Prostate gland (tissue), 2 donors: ENCODE results near the gene RBP3.

Experiments
- POLR2A ChIP-seq: fragments of 450-650 bp; IDR thresholded peaks from one replicate; pipeline ENCODE4 v1.6.1; 2016; ENCODE audit warnings: antibody characterized with exemption, mild to moderate bottlenecking
- TF ChIP-seq, protein P1 (sequence below), 4 experiments: fragments of 200-600 bp in 2 of 4; fragments of 450-650 bp in 2 of 4; sonication (generic) in 2 of 4; IDR thresholded peaks; 1 replicate in 3 of 4; 2 replicates in 1 of 4; pipeline ENCODE4 v1.5.1; 2016 to 2019; ENCODE audit warnings: antibody characterized with exemption in 4 of 4, mild to moderate bottlenecking in 2 of 4, moderate library complexity in 2 of 4

DNA sequence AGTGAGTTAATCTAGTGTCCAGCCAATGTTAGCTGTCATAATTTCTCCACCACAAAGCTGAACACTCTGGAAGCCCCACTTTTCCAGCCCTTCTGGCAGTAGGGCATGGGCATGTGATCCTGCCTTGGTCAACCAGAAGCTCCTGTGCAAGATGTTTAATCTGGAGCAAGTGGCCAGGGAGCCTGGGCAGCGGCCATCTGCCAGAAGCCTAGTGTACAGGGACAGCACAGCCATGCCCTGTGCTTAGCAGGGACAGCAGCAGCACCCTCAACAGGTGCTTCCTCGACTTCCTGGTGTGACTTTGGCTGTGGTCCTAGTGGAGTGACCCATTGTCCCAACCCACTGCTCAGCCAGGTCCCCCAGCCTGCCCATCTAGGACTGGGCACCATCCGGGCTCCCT is 10.3 kb downstream of the RBP3 start:
- no peak for TF ChIP-seq POLR2A
- TF ChIP-seq, protein P1, sequence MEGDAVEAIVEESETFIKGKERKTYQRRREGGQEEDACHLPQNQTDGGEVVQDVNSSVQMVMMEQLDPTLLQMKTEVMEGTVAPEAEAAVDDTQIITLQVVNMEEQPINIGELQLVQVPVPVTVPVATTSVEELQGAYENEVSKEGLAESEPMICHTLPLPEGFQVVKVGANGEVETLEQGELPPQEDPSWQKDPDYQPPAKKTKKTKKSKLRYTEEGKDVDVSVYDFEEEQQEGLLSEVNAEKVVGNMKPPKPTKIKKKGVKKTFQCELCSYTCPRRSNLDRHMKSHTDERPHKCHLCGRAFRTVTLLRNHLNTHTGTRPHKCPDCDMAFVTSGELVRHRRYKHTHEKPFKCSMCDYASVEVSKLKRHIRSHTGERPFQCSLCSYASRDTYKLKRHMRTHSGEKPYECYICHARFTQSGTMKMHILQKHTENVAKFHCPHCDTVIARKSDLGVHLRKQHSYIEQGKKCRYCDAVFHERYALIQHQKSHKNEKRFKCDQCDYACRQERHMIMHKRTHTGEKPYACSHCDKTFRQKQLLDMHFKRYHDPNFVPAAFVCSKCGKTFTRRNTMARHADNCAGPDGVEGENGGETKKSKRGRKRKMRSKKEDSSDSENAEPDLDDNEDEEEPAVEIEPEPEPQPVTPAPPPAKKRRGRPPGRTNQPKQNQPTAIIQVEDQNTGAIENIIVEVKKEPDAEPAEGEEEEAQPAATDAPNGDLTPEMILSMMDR (IDR thresholded peaks at IDR 0.05), result no peak
